ENCODE data around the gene CXorf49.
"Not testable (repeated sequence)": the region's sequence is repeated elsewhere in the genome, so short reads cannot be mapped to it uniquely, and the experiment has no call there.

CXorf49 gene

DNA sequence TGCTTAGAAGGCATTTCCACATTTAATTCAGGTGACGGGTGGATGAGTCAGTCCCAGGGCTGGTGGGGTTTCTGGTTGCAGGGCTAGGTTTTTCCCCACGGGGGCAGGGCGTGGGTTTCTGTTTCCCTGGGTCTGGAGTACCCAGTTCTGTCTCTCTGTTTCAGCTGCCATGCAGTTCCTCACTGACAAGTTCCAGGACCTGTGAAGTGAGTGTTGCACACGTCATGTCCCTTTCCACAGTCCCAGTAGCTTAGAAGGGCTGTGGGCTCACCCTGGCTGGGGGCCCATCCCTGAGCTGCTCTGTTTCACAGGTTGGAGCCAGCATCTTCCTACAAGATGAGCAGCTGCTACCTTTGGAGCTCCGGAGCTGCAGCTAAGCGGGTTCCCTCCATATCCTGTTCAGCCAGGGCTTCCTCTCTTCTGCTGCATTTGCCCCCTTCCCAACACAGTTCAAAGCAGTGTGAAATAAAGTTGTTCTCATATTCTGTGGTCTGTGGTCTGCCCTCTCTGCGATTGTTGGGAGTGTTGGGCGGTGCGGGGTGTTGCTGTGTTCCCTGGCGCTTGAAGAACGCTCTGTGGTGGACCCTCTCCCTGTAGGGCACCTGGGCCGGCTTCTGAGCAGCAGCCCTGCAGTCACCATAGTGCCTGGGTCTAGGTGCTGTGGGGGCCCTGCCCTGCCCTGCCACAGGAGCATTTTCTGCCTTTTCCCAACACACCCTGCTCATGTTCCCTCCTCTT is 46.9 kb downstream of the CXorf49 start:
- Histone ChIP-seq H3K27ac (ENCODE audit: low read length) (no peak overlapping the region), H3K9me3 (ENCODE audit: insufficient read depth, low read length, severe bottlenecking) (no peaks in the 10 kb centered on the region), H3K79me2 (ENCODE audit: insufficient read depth, low read length) (no peaks in the 10 kb centered on the region), H3K4me1 (ENCODE audit: insufficient read depth, low read length) (no peaks in the 10 kb centered on the region), H3K36me3 (ENCODE audit: insufficient read depth, low read length) (no peaks in the 10 kb centered on the region), H3K4me3 (ENCODE audit: low read depth in 1 of 2, low read length in 2 of 2) (no peak overlapping the region), H3K27me3 (ENCODE audit: insufficient read depth, low read length, poor library complexity) (peaks cover 20% of the 10 kb centered on the region), H4K20me1 (ENCODE audit: insufficient read depth, low read length) (no peaks in the 10 kb centered on the region; the same call in 1 of the 2 replicates), H2AFZ (ENCODE audit: low read depth, low read length) (no peak overlapping the region), H3K9ac (ENCODE audit: low read depth, low read length) (no peak overlapping the region), H3K4me2 (ENCODE audit: insufficient read depth, low read length) (no peak overlapping the region)
- TF ChIP-seq EZH2 (IDR thresholded peaks at IDR 0.05; ENCODE audit: borderline replicate concordance, low read depth, low read length, severe bottlenecking), result no peak
- TF ChIP-seq, protein P1, sequence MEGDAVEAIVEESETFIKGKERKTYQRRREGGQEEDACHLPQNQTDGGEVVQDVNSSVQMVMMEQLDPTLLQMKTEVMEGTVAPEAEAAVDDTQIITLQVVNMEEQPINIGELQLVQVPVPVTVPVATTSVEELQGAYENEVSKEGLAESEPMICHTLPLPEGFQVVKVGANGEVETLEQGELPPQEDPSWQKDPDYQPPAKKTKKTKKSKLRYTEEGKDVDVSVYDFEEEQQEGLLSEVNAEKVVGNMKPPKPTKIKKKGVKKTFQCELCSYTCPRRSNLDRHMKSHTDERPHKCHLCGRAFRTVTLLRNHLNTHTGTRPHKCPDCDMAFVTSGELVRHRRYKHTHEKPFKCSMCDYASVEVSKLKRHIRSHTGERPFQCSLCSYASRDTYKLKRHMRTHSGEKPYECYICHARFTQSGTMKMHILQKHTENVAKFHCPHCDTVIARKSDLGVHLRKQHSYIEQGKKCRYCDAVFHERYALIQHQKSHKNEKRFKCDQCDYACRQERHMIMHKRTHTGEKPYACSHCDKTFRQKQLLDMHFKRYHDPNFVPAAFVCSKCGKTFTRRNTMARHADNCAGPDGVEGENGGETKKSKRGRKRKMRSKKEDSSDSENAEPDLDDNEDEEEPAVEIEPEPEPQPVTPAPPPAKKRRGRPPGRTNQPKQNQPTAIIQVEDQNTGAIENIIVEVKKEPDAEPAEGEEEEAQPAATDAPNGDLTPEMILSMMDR (IDR thresholded peaks at IDR 0.05; ENCODE audit: borderline replicate concordance, extremely low read depth, low read length, poor library complexity, severe bottlenecking), result no peak
- peak; percentile 27 for DNase-seq
- peak; percentile 74 for ATAC-seq (ENCODE audit: insufficient read depth, low read depth)

DNA sequence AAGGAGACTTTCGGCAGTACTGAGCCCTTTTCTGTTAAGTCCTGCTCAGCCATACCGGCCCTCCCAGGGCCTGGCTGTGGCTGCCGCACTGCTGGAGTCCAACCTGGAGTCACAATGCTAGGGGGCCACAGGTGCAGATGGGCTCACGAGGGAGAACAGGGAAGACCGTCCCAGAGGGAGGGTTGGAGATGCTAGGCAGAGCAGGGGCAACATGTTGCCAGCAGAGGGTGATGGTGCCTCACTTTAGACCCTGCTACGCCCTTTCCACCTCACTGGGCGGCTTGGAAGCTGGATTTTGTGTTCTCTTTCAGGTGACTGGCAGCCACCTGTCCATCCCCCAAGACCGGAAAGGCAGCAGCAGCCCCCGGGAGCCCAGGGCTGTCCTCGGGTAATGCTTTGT is 48.1 kb downstream of the CXorf49 start:
- peak; percentile 78 for ATAC-seq (ENCODE audit: insufficient read depth, low read depth)
- TF ChIP-seq, protein P1 (IDR thresholded peaks at IDR 0.05; ENCODE audit: borderline replicate concordance, extremely low read depth, low read length, poor library complexity, severe bottlenecking), result peak; percentile 60
- DNase-seq, result peak; percentile 31
- not testable (repeated sequence) for H3K4me3 ChIP-seq (ENCODE audit: low read depth in 1 of 2, low read length in 2 of 2); H3K27ac ChIP-seq (ENCODE audit: low read length); H4K20me1 ChIP-seq (ENCODE audit: insufficient read depth, low read length); H3K4me2 ChIP-seq (ENCODE audit: insufficient read depth, low read length); H3K9ac ChIP-seq (ENCODE audit: low read depth, low read length); H3K9me3 ChIP-seq (ENCODE audit: insufficient read depth, low read length, severe bottlenecking); H3K4me1 ChIP-seq (ENCODE audit: insufficient read depth, low read length); H2AFZ ChIP-seq (ENCODE audit: low read depth, low read length); H3K36me3 ChIP-seq (ENCODE audit: insufficient read depth, low read length); H3K79me2 ChIP-seq (ENCODE audit: insufficient read depth, low read length)
- H3K27me3 ChIP-seq (ENCODE audit: insufficient read depth, low read length, poor library complexity), result peaks cover 20% of the 10 kb centered on the region

DNA sequence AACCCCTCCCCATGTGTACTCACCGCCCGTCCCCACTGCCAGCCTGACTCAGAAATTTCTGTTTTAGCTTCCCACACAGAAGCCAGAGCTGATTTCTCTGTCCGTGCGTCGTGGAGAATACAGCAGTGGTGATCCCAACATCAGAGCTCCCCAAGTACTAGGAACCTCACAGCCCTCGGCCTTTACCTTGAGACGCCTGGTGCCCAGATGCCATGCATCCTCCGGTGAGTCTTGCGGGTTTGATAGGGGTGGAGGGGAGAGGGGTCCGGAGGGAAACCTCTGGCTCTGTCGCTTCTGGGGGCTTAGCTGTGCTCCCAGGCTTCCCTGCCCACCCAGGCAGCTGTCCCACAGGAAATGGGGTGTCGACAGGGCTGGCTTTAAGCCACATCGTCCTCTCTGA is 48.6 kb downstream of the CXorf49 start:
- H3K9me3 ChIP-seq (ENCODE audit: insufficient read depth, low read length, severe bottlenecking), result no peaks in the 10 kb centered on the region
- no peaks in the 10 kb centered on the region; the same call in 1 of the 2 replicates for H4K20me1 ChIP-seq (ENCODE audit: insufficient read depth, low read length)
- H2AFZ ChIP-seq (ENCODE audit: low read depth, low read length), result no peak overlapping the region
- peaks cover 20% of the 10 kb centered on the region for H3K27me3 ChIP-seq (ENCODE audit: insufficient read depth, low read length, poor library complexity)
- H3K4me3 ChIP-seq (ENCODE audit: low read depth in 1 of 2, low read length in 2 of 2), result no peak overlapping the region
- DNase-seq (no peak), ATAC-seq (ENCODE audit: insufficient read depth, low read depth) (no peak)
- no peak overlapping the region for H3K27ac ChIP-seq (ENCODE audit: low read length)
- no peak overlapping the region for H3K4me2 ChIP-seq (ENCODE audit: insufficient read depth, low read length)
- H3K36me3 ChIP-seq (ENCODE audit: insufficient read depth, low read length), result no peaks in the 10 kb centered on the region
- no peaks in the 10 kb centered on the region for H3K4me1 ChIP-seq (ENCODE audit: insufficient read depth, low read length)
- H3K79me2 ChIP-seq (ENCODE audit: insufficient read depth, low read length), result no peaks in the 10 kb centered on the region
- no peak overlapping the region for H3K9ac ChIP-seq (ENCODE audit: low read depth, low read length)
- TF ChIP-seq EZH2 (IDR thresholded peaks at IDR 0.05; ENCODE audit: borderline replicate concordance, low read depth, low read length, severe bottlenecking), result no peak
- TF ChIP-seq, protein P1 (IDR thresholded peaks at IDR 0.05; ENCODE audit: borderline replicate concordance, extremely low read depth, low read length, poor library complexity, severe bottlenecking), result no peak
